ENCODE data around the gene ASMT.

DNA sequence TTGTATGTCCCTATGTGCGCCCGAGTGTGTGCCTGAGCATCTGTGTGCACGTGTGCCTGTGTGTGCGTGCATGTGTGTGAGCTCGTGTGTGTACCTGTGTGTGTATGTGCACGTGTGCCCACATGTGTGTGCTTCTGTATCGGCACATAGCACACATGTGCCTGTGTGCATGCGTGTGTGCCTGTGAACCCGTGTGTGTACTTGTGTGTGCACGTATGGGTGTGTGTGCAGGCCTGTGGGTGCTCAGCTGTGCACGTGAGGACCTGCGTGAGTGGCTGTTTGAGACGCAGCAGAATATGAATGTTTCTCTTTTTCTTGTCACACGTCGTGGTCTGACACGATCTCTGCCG is 19.2 kb upstream of the ASMT start:
- no peak for TF ChIP-seq GATA2 (IDR thresholded peaks at IDR 0.05; ENCODE audit: low read depth, low read length)
- TF ChIP-seq GATA3 (IDR thresholded peaks at IDR 0.05; ENCODE audit: low read depth, low read length) = no peak

Measured in SH-SY5Y (cell line).